ENCODE data around the gene EMID1. TPM values are rescaled to one million over a fixed set of nuclear protein-coding genes. Genes with fewer than 3 reads are reported as not detected.
A peak's percentile ranks its signal among the peaks of the same experiment; 100 is the strongest.

The EMID1 gene
- total and polyA plus RNA-seq, 2 donors = 7.0 to 9.4 TPM

- no peaks in the 10 kb centered on the region for H3K36me3 ChIP-seq (ENCODE audit: insufficient read depth)
- H3K27ac ChIP-seq (ENCODE audit: low read depth) = no peak overlapping the region
- no peak for DNase-seq (ENCODE audit: extremely low spot score)
- no peak overlapping the region for H3K4me3 ChIP-seq (ENCODE audit: low read depth, low read length)
- WGBS = 95% methylated on average over 7 of the region's 7 CpGs
- no peaks in the 10 kb centered on the region for H3K4me1 ChIP-seq (ENCODE audit: insufficient read depth)
These were observed 4.8 kb upstream of the EMID1 start for GRCh38 chr22:29200901-29201300.

GRCh38 chr22:29201782-29202181 lies 3.9 kb upstream of the EMID1 start:
- Histone ChIP-seq H3K36me3 (ENCODE audit: insufficient read depth) (no peaks in the 10 kb centered on the region), H3K27ac (ENCODE audit: low read depth) (no peak overlapping the region), H3K4me1 (ENCODE audit: insufficient read depth) (no peaks in the 10 kb centered on the region), H3K4me3 (ENCODE audit: low read depth, low read length) (no peak overlapping the region)
- no peak for DNase-seq (ENCODE audit: extremely low spot score)
- 73% methylated on average over 7 of the region's 7 CpGs for WGBS

GRCh38 chr22:29202212-29203192 lies 3.2 kb upstream of the EMID1 start:
- no peak overlapping the region for H3K4me3 ChIP-seq (ENCODE audit: low read depth, low read length)
- no peaks in the 10 kb centered on the region for H3K36me3 ChIP-seq (ENCODE audit: insufficient read depth)
- WGBS = 46% methylated on average over 24 of the region's 24 CpGs
- no peak overlapping the region for H3K27ac ChIP-seq (ENCODE audit: low read depth)
- H3K4me1 ChIP-seq (ENCODE audit: insufficient read depth) = no peaks in the 10 kb centered on the region
- no peak for DNase-seq (ENCODE audit: extremely low spot score)

- Histone ChIP-seq H3K4me1 (ENCODE audit: insufficient read depth) (no peaks in the 10 kb centered on the region), H3K36me3 (ENCODE audit: insufficient read depth) (no peaks in the 10 kb centered on the region), H3K27ac (ENCODE audit: low read depth) (no peak overlapping the region), H3K4me3 (ENCODE audit: low read depth, low read length) (no peak overlapping the region)
- WGBS = 75% methylated on average over 9 of the region's 9 CpGs
- no peak for DNase-seq (ENCODE audit: extremely low spot score)
These were observed 1.9 kb upstream of the EMID1 start for GRCh38 chr22:29203488-29204454.

GRCh38 chr22:29204455-29205183 lies 1.1 kb upstream of the EMID1 start:
- no peaks in the 10 kb centered on the region for H3K36me3 ChIP-seq (ENCODE audit: insufficient read depth)
- DNase-seq (ENCODE audit: extremely low spot score) = no peak
- WGBS = 85% methylated on average over 8 of the region's 8 CpGs
- H3K27ac ChIP-seq (ENCODE audit: low read depth) = no peak overlapping the region
- no peak overlapping the region for H3K4me3 ChIP-seq (ENCODE audit: low read depth, low read length)
- H3K4me1 ChIP-seq (ENCODE audit: insufficient read depth) = no peaks in the 10 kb centered on the region

- H3K4me3 ChIP-seq (ENCODE audit: low read depth, low read length) = peak overlapping the region; percentile 61
- 69% methylated on average over 11 of the region's 11 CpGs for WGBS
- no peak overlapping the region for H3K27ac ChIP-seq (ENCODE audit: low read depth)
These were observed 473 bp upstream of the EMID1 start for GRCh38 chr22:29205252-29205593.

GRCh38 chr22:29206372-29207242 lies 911 bp downstream of the EMID1 start:
- H3K4me3 ChIP-seq (ENCODE audit: low read depth, low read length) = peak overlapping the region; percentile 61
- no peaks in the 10 kb centered on the region for H3K4me1 ChIP-seq (ENCODE audit: insufficient read depth)
- no peak overlapping the region for H3K27ac ChIP-seq (ENCODE audit: low read depth)
- H3K36me3 ChIP-seq (ENCODE audit: insufficient read depth) = no peaks in the 10 kb centered on the region
- DNase-seq (ENCODE audit: extremely low spot score) = no peak
- 48% methylated on average over 19 of the region's 19 CpGs for WGBS

More at GRCh38 chr22:29205252-29205593, 473 bp upstream of the EMID1 start:
- Histone ChIP-seq H3K36me3 (ENCODE audit: insufficient read depth) (no peaks in the 10 kb centered on the region), H3K4me1 (ENCODE audit: insufficient read depth) (no peaks in the 10 kb centered on the region)
- no peak for DNase-seq (ENCODE audit: extremely low spot score)

- Histone ChIP-seq H3K36me3 (ENCODE audit: insufficient read depth) (no peaks in the 10 kb centered on the region), H3K4me1 (ENCODE audit: insufficient read depth) (no peaks in the 10 kb centered on the region), H3K27ac (ENCODE audit: low read depth) (no peak overlapping the region), H3K4me3 (ENCODE audit: low read depth, low read length) (no peak overlapping the region)
- 86% methylated on average over 5 of the region's 5 CpGs for WGBS
- no peak for DNase-seq (ENCODE audit: extremely low spot score)
These were observed 1.5 kb downstream of the EMID1 start for GRCh38 chr22:29207243-29207550.

- H3K36me3 ChIP-seq (ENCODE audit: insufficient read depth) = no peaks in the 10 kb centered on the region
- H3K4me1 ChIP-seq (ENCODE audit: insufficient read depth) = no peaks in the 10 kb centered on the region
- no peak overlapping the region for H3K27ac ChIP-seq (ENCODE audit: low read depth)
- H3K4me3 ChIP-seq (ENCODE audit: low read depth, low read length) = no peak overlapping the region
- no peak for DNase-seq (ENCODE audit: extremely low spot score)
- 74% methylated on average over 11 of the region's 11 CpGs for WGBS
These were observed 2.1 kb downstream of the EMID1 start for GRCh38 chr22:29207562-29208501.

- H3K27ac ChIP-seq (ENCODE audit: low read depth) = no peak overlapping the region
- no peaks in the 10 kb centered on the region for H3K36me3 ChIP-seq (ENCODE audit: insufficient read depth)
- no peak overlapping the region for H3K4me3 ChIP-seq (ENCODE audit: low read depth, low read length)
- WGBS = 91% methylated on average over 4 of the region's 4 CpGs
- DNase-seq (ENCODE audit: extremely low spot score) = no peak
- no peaks in the 10 kb centered on the region for H3K4me1 ChIP-seq (ENCODE audit: insufficient read depth)
These were observed 2.8 kb downstream of the EMID1 start for GRCh38 chr22:29208502-29208862.

GRCh38 chr22:29208879-29209623 lies 3.4 kb downstream of the EMID1 start:
- Histone ChIP-seq H3K4me3 (ENCODE audit: low read depth, low read length) (no peak overlapping the region), H3K4me1 (ENCODE audit: insufficient read depth) (no peaks in the 10 kb centered on the region), H3K27ac (ENCODE audit: low read depth) (no peak overlapping the region), H3K36me3 (ENCODE audit: insufficient read depth) (no peaks in the 10 kb centered on the region)
- peak; percentile 58 for DNase-seq (ENCODE audit: extremely low spot score)
- WGBS = 69% methylated on average over 17 of the region's 17 CpGs

Measured in urinary bladder (tissue), 4 donors.